Measurements from ENCODE around the gene DDX24.

DNA sequence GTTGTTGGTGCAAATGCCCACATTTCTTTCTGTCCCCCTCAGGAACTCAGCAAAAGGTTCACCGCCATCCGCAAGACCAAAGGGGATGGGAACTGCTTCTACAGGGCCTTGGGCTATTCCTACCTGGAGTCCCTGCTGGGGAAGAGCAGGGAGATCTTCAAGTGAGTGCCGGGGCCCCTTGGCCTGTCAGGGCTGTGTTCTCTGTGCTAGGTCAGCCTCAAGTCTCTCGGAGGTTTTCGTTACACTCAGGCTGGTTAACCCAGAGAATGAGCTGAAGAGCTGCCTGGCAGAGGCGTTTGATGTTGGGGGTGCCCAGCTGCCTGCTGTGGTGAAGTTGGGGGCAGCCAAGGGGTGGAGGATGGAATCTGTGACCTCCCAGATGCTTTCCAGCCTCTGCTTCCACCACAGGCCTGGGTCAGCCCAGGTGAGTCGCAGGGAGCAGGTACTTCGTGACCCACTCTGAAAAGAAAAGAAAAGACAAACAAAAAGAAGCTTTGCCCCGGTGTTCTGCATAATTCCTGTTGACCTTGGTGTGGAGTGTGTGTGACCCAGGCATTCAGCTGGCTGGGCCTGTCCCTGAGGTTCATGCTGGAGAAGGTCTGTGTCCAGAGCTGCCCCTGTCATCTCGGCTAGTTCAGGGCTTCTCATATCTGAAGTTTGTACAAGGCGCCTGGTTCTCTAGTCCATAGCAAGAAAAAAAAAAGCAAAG is 41.9 kb downstream of the DDX24 start:
- TF ChIP-seq, protein P1, sequence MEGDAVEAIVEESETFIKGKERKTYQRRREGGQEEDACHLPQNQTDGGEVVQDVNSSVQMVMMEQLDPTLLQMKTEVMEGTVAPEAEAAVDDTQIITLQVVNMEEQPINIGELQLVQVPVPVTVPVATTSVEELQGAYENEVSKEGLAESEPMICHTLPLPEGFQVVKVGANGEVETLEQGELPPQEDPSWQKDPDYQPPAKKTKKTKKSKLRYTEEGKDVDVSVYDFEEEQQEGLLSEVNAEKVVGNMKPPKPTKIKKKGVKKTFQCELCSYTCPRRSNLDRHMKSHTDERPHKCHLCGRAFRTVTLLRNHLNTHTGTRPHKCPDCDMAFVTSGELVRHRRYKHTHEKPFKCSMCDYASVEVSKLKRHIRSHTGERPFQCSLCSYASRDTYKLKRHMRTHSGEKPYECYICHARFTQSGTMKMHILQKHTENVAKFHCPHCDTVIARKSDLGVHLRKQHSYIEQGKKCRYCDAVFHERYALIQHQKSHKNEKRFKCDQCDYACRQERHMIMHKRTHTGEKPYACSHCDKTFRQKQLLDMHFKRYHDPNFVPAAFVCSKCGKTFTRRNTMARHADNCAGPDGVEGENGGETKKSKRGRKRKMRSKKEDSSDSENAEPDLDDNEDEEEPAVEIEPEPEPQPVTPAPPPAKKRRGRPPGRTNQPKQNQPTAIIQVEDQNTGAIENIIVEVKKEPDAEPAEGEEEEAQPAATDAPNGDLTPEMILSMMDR (IDR thresholded peaks at IDR 0.05): no peak
- TF ChIP-seq POLR2AphosphoS5 (IDR thresholded peaks at IDR 0.05) (no peak), EP300 (IDR thresholded peaks at IDR 0.05; ENCODE audit: low read depth) (no peak), POLR2A (IDR thresholded peaks at IDR 0.05) (no peak)

All from transverse colon (tissue), 4 donors.